Naive thymus-derived CD4-positive, alpha-beta T cell (primary cell): ENCODE results near the gene SHLD2. TPM values are rescaled to one million over a fixed set of nuclear protein-coding genes. Genes with fewer than 3 reads are reported as not detected.
"Not testable (repeated sequence)": the region's sequence is repeated elsewhere in the genome, so short reads cannot be mapped to it uniquely, and the experiment has no call there.

Experiments used
- ATAC-seq: fragments of 150-1000 bp; cut with Tn5 transposase; 2 replicates; pipeline ENCODE4 v1.10.0; 2021; ENCODE audit warnings: mild to moderate bottlenecking, moderate library complexity
- CTCF ChIA-PET: fragments of 350-600 bp; sonication (Branson Sonifier 250); formaldehyde crosslinking; loops from one replicate; lab custom pipeline; 2021; ENCODE audit warnings: antibody characterized with exemption; lab: Charles Lee
- POLR2A ChIA-PET: fragments of 350-600 bp; sonication (Branson Sonifier 250); formaldehyde crosslinking; loops from one replicate; lab custom pipeline; 2021; ENCODE audit warnings: antibody characterized with exemption, inconsistent platforms; lab: Charles Lee
- DNase-seq, 9 donors: peaks; one replicate each; pipeline versions ENCODE4 v3.0.0 to v3.0.0-alpha.2; 2020 to 2022; ENCODE audit warnings: mixed read lengths in 1 of 9
- H3K27ac ChIP-seq: one replicate; pipeline ENCODE4 v1.7.0; 2013; ENCODE audit warnings: mild to moderate bottlenecking, low read depth, low read length, moderate library complexity
- H3K27me3 ChIP-seq, 2 donors: one replicate each; pipeline ENCODE4 v1.7.0; 2013; ENCODE audit warnings: low read length in 2 of 2, mild to moderate bottlenecking in 2 of 2, moderate library complexity in 2 of 2; ENCODE audit not compliant: control insufficient read depth in 2 of 2, insufficient read depth in 2 of 2
- H3K36me3 ChIP-seq, 3 experiments: 1 replicate in 2 of 3; 2 replicates in 1 of 3; pipeline ENCODE4 v1.7.0; 2013; ENCODE audit warnings: low read length in 3 of 3, mild to moderate bottlenecking in 3 of 3, moderate library complexity in 1 of 3; ENCODE audit not compliant: insufficient read depth in 3 of 3, control insufficient read depth in 2 of 3
- H3K4me1 ChIP-seq, 2 donors: one replicate each; pipeline ENCODE4 v1.7.0; 2013; ENCODE audit warnings: low read length in 2 of 2, mild to moderate bottlenecking in 2 of 2, moderate library complexity in 1 of 2; ENCODE audit not compliant: control insufficient read depth in 2 of 2, insufficient read depth in 2 of 2
- H3K4me3 ChIP-seq: 2 replicates; pipeline ENCODE4 v1.7.0; 2013; ENCODE audit warnings: mild to moderate bottlenecking, low read length
- H3K9me3 ChIP-seq, 3 experiments: 1 replicate in 2 of 3; 2 replicates in 1 of 3; pipeline ENCODE4 v1.7.0; 2013; ENCODE audit warnings: low read length in 3 of 3; ENCODE audit not compliant: control insufficient read depth in 2 of 3
- H3K27ac Mint-ChIP-seq, 9 donors: one replicate each; pipeline ENCODE4 v1.8.0; 2020 to 2022; ENCODE audit warnings: mixed read lengths in 9 of 9, mild to moderate bottlenecking in 8 of 9, moderate library complexity in 5 of 9, inconsistent platforms in 2 of 9
- H3K27me3 Mint-ChIP-seq, 5 donors: one replicate each; pipeline ENCODE4 v1.8.0; 2021 to 2022; ENCODE audit warnings: mixed read lengths in 5 of 5, mild to moderate bottlenecking in 1 of 5
- H3K36me3 Mint-ChIP-seq, 5 donors: one replicate each; pipeline ENCODE4 v1.8.0; 2020 to 2022; ENCODE audit warnings: mixed read lengths in 5 of 5, mild to moderate bottlenecking in 3 of 5, inconsistent platforms in 1 of 5
- H3K4me1 Mint-ChIP-seq, 7 donors: one replicate each; pipeline ENCODE4 v1.8.0; 2020 to 2022; ENCODE audit warnings: mixed read lengths in 7 of 7, mild to moderate bottlenecking in 3 of 7, inconsistent platforms in 1 of 7
- H3K4me3 Mint-ChIP-seq, 10 donors: one replicate each; pipeline ENCODE4 v1.8.0; 2020 to 2022; ENCODE audit warnings: mild to moderate bottlenecking in 10 of 10, mixed read lengths in 10 of 10, moderate library complexity in 6 of 10, inconsistent platforms in 2 of 10
- H3K9me3 Mint-ChIP-seq, 11 donors: one replicate each; pipeline ENCODE4 v1.8.0; 2020 to 2022; ENCODE audit warnings: mixed read lengths in 11 of 11, mild to moderate bottlenecking in 4 of 11, inconsistent platforms in 1 of 11, moderate library complexity in 1 of 11
- intact Hi-C, 2 donors: fragments of 100-400 bp; cut with micrococcal nuclease; formaldehyde crosslinking; loops; one replicate each; pipeline ENCODE4 v1.15.1; 2023
- polyA plus RNA-seq, 2 donors: library from polyadenylated mRNA; unstranded; fragments of 300-500 nt; fragmentation: Illumina TruSeq; gene quantifications; one replicate each; pipeline ENCODE4 v1.2.3, GENCODE V29; 2021
- total RNA-seq, 6 experiments: library from RNA in 5 of 6; stranded (reverse) in 5 of 6; gene quantifications; 1 replicate in 5 of 6; 2 replicates in 1 of 6; pipeline ENCODE4 v1.2.3 and lab custom pipeline; 2021 to 2026

Gene SHLD2
- total and polyA plus RNA-seq, 7 experiments from 2014 or later = 14.9 to 31.4 (median 20.6) TPM

GRCh38 chr10:87191841-87192240 is 96.8 kb downstream of the SHLD2 start:
- H3K27me3 Mint-ChIP-seq, CTCF ChIA-PET: not testable (repeated sequence)

GRCh38 chr10:87200924-87201323 is 105.9 kb downstream of the SHLD2 start:
- Mint-ChIP-seq H3K4me1 (peaks cover 0 to 19% (median 11%) of the 10 kb centered on the region in 7 donors), H3K27ac (peak overlapping the region in 1 of 9 donors; percentile 29)
- ATAC-seq = peak; percentile 53
- H3K27me3 ChIP-seq, H3K36me3 ChIP-seq, H3K36me3 Mint-ChIP-seq, H3K4me3 Mint-ChIP-seq, H3K4me1 ChIP-seq, CTCF ChIA-PET, H3K9me3 ChIP-seq, H3K9me3 Mint-ChIP-seq, POLR2A ChIA-PET, H3K27me3 Mint-ChIP-seq, H3K27ac ChIP-seq: not testable (repeated sequence)
- intact Hi-C loops = loop anchor here (5.0 to 10.0 kb wide), 2 partner anchors 256 to 264 kb away; no protein-coding TSS in a partner anchor
- DNase-seq = peak in 3 of 9 donors; percentile 14 to 19 (median 15)
- peak overlapping the region; percentile 37 for H3K4me3 ChIP-seq

More at GRCh38 chr10:87191841-87192240, 96.8 kb downstream of the SHLD2 start:
- ATAC-seq, H3K27ac Mint-ChIP-seq, H3K4me1 Mint-ChIP-seq, H3K27me3 ChIP-seq, DNase-seq, POLR2A ChIA-PET, H3K4me1 ChIP-seq, H3K4me3 ChIP-seq, H3K4me3 Mint-ChIP-seq, intact Hi-C loops, H3K27ac ChIP-seq, H3K9me3 ChIP-seq, H3K9me3 Mint-ChIP-seq: not testable (repeated sequence)
- H3K36me3 ChIP-seq = peaks cover 0 to 13% (median 3%) of the 10 kb centered on the region in 3 experiments
- H3K36me3 Mint-ChIP-seq = peaks cover 5 to 41% (median 21%) of the 10 kb centered on the region in 5 donors

DNA sequence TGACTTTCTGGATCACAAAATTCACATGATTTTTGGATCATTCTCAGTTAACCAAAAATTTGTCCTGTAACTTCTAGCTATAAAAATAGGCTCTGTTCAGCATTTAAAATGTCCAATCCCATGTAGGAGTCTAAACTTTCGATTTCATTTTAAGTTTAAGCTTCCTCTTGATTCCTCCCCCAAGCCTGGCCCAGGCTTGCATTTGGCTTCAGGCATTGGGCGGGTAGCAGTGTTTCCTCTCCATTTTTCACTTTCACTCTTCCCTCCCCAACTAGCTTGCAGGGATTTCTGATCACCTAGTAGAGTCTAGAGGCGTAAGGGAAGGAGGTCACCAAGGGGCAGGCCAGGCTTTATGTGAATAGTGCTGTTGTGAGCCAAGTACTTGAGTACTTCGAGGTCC is 109.8 kb downstream of the SHLD2 start:
- DNase-seq, POLR2A ChIA-PET, H3K36me3 ChIP-seq, H3K4me3 ChIP-seq, H3K27ac ChIP-seq, H3K27ac Mint-ChIP-seq, H3K4me1 ChIP-seq, H3K27me3 ChIP-seq, H3K9me3 ChIP-seq, CTCF ChIA-PET, H3K9me3 Mint-ChIP-seq, H3K27me3 Mint-ChIP-seq, ATAC-seq: not testable (repeated sequence)
- Mint-ChIP-seq H3K4me3 (peak overlapping the region in 2 of 10 donors; percentile 12), H3K36me3 (peaks cover 0 to 13% (median 3%) of the 10 kb centered on the region in 5 donors), H3K4me1 (peaks cover 0 to 21% (median 11%) of the 10 kb centered on the region in 7 donors)
- intact Hi-C loops = loop anchor here (5.0 to 10.0 kb wide), 2 partner anchors 260 to 268 kb away; no protein-coding TSS in a partner anchor

DNA sequence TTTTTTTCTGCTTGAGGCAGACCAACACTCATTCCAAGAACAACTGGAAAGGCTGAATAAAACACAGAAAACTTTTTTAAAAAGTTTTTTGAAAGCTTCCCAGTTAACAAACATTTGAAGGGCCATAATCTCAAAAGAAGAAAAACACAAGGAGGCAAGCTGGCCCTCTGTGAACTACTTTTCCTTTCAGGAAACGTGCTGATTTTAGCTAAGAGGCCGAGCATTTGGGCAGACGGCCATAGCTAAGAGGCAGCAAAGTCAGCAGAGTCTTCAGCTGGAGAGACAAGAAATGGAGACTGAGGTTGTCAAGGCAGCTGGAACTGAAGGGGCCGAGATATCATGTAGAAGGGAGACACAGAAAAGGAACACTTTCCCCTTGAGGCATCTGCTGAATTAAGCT is 111.9 kb downstream of the SHLD2 start:
- H3K27me3 ChIP-seq, H3K4me1 ChIP-seq, H3K9me3 Mint-ChIP-seq, H3K9me3 ChIP-seq, H3K27me3 Mint-ChIP-seq, H3K4me3 Mint-ChIP-seq, ATAC-seq, POLR2A ChIA-PET, H3K4me3 ChIP-seq, H3K27ac Mint-ChIP-seq, DNase-seq, CTCF ChIA-PET, H3K27ac ChIP-seq, H3K36me3 ChIP-seq: not testable (repeated sequence)
- intact Hi-C loops = loop anchor here in 1 of 2 donors (10.0 kb wide), 1 partner anchor 262 kb away; no protein-coding TSS in a partner anchor
- H3K4me1 Mint-ChIP-seq = peaks cover 0 to 17% (median 11%) of the 10 kb centered on the region in 7 donors
- peaks cover 0 to 13% (median 3%) of the 10 kb centered on the region in 5 donors for H3K36me3 Mint-ChIP-seq

DNA sequence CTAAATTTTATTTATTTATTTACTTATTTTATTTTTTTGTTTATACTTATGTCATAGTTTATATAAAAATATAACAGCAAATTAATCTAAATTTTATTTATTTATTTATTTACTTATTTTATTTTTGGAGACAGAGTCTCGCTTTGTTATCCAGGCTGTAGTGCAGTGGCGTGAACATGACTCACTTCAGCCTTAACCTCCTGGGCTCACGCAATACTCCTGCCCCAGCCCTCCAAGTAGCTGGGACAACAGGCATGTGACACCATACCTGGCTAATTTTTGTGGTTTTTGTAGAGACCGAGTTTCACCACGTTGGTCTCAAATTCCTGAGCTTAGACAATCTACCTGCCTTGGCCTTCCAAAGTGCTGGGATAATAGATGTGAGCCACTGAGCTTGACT is 115.3 kb downstream of the SHLD2 start:
- ATAC-seq, H3K27me3 Mint-ChIP-seq, CTCF ChIA-PET, H3K9me3 ChIP-seq, H3K36me3 ChIP-seq, H3K27ac Mint-ChIP-seq, H3K4me1 Mint-ChIP-seq, POLR2A ChIA-PET, intact Hi-C loops, DNase-seq, H3K4me1 ChIP-seq, H3K27ac ChIP-seq, H3K27me3 ChIP-seq, H3K4me3 Mint-ChIP-seq, H3K4me3 ChIP-seq, H3K9me3 Mint-ChIP-seq: not testable (repeated sequence)
- peaks cover 0 to 13% (median 4%) of the 10 kb centered on the region in 5 donors for H3K36me3 Mint-ChIP-seq

DNA sequence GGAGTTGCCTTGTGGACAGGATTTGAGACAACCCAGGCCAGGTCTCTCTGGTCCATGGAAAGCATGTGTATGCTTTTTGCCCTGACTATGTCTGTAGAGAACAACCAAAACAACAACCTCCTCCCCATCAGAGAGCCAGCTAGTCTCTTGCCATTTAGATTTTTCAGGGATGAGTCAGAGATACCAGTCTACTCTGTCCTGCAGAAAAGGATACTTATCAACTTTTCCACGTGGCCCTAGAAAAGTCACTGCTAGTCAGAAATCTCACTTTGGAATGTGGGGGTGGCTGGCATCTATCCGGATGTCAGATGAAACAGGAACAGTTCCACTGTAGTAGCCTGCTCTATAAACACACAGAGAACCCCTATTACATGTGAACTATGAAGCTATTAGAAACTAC is 116.8 kb downstream of the SHLD2 start:
- H3K27ac Mint-ChIP-seq, POLR2A ChIA-PET, H3K9me3 Mint-ChIP-seq, CTCF ChIA-PET, H3K4me1 ChIP-seq, H3K36me3 ChIP-seq, ATAC-seq, DNase-seq, H3K27me3 ChIP-seq, H3K27ac ChIP-seq, H3K27me3 Mint-ChIP-seq, H3K9me3 ChIP-seq, intact Hi-C loops, H3K4me1 Mint-ChIP-seq, H3K4me3 ChIP-seq, H3K4me3 Mint-ChIP-seq: not testable (repeated sequence)
- H3K36me3 Mint-ChIP-seq = peaks cover 0 to 13% (median 4%) of the 10 kb centered on the region in 5 donors

DNA sequence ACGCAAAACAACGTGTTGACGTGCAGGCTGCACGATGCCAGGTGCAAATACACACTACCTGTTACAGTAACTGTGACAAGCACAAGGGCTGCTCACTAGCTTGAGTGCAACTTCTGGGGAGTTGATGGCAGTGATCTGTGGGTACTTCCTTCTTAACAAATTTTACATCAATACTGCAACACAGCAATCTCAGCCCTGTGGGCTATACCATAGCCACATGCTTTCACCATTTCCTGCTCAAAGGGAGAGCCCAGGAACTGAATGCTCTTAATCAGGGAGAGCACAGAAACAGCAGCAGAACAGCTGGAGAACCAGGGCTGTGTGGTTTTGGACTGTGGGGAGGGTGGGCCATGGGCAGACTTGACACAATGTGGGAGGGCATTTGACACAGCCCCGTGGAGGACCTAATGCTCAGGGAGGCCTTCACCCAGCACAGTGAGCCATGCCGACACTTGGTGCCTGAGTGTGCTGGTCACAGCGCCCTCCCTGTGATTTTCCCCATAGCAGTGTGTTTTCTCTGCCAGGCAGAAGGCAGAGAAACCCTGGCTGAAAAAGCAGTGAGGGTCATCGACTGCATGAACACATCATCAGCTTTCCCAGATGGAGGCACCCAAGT is 118.3 kb downstream of the SHLD2 start:
- H3K4me3 ChIP-seq, H3K9me3 ChIP-seq, POLR2A ChIA-PET, H3K36me3 Mint-ChIP-seq, H3K27me3 Mint-ChIP-seq, intact Hi-C loops, H3K4me1 ChIP-seq, H3K27me3 ChIP-seq, H3K27ac ChIP-seq, H3K27ac Mint-ChIP-seq, H3K4me3 Mint-ChIP-seq, H3K36me3 ChIP-seq, CTCF ChIA-PET, DNase-seq, H3K9me3 Mint-ChIP-seq: not testable (repeated sequence)
- ATAC-seq = peak; percentile 66
- peaks cover 0 to 11% (median 4%) of the 10 kb centered on the region in 7 donors for H3K4me1 Mint-ChIP-seq
